ENCODE results near the gene IQSEC1. TPM values are rescaled to one million over a fixed set of nuclear protein-coding genes. Genes with fewer than 3 reads are reported as not detected.
A peak's percentile ranks its signal among the peaks of the same experiment; 100 is the strongest.

Gene IQSEC1
- total RNA-seq, 1 experiment from 2014 or later = 4.9 TPM

DNA sequence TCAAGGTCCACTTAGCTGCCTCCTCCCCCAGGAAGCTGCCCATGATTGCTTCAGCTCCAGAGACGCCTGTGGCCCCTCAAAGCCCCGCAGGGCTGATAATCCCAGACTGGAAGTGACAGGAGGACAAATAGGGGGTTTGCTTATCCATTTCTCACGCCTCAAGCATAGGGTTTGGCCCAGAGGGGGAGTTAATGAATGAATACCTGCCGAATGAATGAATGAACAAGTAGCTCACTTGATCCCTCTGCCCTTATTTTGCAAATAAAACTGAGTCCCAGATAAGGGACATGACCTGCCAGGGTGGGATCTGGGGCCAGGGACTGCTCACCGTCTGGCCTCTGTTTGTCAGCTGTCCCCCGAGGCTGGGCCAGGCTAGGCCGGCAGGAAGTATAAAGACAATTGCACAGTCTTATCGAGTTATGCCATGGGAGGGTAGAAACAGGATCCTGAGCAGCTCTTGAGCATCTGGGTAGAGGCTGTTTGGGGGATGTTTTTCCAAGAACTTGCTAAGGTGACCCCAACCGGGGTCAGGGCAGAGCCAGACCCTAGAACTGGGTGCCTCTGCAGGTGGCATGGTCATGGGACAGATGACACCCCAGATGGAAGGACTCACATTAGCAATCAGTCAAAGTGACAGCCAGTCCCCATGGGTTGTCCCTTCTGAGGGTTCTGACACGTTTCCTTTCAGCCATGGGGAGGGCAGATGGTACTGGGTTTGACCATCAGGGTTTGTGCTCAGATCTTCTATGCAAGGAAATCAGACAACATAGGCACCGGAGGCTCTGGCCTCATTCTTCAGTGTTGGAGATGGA lies 45.0 kb downstream of the IQSEC1 start:
- no peak for DNase-seq (ENCODE audit: low read depth)

DNA sequence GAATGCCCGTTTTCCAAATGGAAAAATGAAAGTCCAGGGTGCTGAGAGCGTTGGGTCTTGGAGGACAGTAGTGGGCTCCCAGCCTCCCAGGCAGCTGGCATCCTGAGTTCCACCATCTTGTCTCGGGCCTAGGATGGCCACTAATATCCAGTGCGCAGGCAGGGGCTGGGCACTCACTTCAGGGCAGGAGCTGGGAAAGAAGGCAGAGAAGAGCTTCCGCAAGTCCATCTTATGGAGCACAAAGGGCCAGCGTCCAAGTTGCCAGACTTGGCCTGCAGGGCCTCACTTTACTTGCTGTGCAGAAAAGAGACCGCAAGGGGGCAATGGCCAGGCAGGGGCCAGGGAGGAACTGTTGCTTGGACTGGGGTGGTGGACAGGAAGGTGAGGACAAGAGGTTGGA lies 46.1 kb downstream of the IQSEC1 start:
- no peak for DNase-seq (ENCODE audit: low read depth)

DNA sequence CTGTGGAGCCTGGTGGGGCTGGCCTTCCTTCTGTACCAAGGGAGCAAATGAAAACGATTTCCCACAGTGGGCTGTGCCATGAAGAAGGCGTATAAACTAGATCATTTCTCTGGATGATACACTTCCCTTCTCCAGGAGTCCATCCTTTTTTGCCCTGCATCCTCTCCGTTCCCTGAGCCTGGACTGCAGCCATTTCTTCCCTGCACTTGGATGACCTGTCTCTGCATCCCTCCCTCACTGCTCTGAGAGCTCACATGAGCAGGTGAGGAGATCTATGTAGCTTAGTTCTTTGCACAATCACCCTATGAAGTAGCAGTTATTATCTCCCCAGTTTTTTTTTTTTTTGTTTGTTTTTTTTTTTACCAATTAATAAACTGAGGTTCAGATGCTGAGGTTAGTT lies 46.7 kb downstream of the IQSEC1 start:
- no peak for DNase-seq (ENCODE audit: low read depth)

DNA sequence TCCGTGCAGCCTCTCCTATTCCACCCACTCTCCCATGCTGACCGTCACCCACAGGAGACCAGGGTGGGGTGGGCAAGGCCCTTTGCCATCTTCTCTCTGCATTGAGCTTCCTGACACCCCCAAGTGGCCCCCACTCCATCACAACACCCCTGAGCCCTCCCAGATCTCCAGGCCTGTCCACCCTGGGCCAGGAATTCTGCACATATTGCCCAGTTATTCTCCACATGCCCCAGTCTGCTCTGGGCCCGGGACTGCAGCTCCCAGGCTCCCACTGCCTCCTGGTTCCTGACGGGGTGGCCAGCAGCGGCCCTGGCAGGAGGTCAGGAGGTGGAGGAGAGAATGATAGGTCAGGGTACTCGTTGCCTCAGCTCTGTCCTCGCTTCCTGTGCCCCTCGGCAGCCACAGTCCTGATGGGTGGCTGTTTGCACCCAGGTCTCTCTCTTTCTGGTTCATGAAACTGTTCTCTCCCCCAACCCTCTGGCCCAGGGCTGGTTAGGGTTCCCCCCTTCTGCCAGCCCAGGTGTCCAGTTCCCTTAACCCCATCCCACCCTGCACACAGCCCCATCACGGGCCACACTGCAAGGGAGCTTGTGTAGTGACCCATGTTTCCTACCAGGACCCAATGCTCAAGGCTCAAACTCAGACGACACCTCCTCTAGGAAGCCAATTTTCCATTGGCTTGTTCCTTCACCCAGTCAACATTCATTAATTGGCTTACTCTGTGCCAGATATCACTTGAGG lies 47.3 kb downstream of the IQSEC1 start:
- DNase-seq (ENCODE audit: low read depth) = no peak

DNA sequence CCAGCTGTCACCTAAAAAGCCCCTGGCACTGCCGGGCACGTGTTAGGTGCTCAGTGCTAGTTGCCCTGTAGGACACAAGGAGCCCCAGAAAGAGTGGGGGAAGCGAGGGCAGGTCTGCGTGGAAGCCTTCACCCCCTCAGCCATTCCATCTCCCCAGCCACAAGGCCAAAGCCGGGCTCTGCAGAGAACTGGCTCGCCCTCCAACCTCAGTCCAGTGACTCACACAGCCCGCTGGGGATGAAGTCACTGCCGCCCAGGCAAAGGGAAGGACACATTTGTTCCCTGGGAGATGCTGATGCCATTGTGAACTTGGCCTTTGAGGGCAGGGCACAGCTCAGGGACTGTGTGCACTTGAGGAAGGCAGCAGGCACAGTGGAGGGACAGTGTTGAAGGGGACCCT lies 48.1 kb downstream of the IQSEC1 start:
- peak; percentile 83 for DNase-seq (ENCODE audit: low read depth)

DNA sequence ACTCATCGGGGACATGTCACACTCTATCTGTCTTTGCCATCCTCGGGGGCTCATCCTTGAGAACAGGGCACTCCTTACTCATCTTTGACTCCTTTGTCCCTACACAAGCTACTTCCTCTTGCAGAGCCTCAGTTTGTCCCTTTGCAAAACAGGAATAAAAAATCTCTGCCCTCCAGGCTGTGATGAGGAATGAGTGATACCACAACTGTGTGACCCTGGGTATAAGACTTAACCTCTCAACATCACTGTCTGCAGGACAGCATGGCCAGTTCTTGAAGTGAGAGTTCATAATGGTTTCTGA lies 48.5 kb downstream of the IQSEC1 start:
- DNase-seq (ENCODE audit: low read depth) = no peak

DNA sequence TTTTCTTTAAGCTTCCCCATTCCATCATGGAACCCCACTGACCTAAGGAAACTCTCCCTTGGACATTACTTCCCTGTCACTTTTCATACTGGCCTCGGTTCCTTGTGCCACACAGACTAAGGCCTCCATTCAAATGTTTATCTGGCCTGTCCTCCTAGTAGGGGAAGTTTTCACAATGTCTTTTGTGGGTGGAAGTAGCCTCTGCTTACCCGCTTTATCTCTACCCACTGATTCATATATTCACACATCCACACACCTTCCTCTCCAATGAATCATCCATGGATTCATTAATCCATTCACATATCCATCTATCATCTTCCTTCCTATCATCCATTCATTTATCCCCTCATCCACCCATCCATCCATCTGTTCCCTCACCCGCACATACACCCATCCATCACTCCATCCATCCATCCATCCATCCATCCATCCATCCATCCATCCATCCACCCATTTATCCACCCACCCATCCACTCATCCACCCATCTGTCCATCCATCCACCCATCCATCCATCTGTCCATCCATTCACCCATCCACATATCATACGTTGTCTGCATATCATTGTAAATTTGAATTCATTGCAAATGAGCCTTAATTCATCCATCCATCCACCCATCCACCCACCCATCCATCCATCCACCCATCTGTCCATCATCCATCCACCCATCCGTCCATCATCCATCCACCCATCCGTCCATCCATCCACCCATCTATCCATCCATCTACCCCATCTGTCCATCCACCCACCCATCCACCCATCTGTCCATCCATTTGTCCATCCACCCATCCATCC lies 49.1 kb downstream of the IQSEC1 start:
- no peak for DNase-seq (ENCODE audit: low read depth)

DNA sequence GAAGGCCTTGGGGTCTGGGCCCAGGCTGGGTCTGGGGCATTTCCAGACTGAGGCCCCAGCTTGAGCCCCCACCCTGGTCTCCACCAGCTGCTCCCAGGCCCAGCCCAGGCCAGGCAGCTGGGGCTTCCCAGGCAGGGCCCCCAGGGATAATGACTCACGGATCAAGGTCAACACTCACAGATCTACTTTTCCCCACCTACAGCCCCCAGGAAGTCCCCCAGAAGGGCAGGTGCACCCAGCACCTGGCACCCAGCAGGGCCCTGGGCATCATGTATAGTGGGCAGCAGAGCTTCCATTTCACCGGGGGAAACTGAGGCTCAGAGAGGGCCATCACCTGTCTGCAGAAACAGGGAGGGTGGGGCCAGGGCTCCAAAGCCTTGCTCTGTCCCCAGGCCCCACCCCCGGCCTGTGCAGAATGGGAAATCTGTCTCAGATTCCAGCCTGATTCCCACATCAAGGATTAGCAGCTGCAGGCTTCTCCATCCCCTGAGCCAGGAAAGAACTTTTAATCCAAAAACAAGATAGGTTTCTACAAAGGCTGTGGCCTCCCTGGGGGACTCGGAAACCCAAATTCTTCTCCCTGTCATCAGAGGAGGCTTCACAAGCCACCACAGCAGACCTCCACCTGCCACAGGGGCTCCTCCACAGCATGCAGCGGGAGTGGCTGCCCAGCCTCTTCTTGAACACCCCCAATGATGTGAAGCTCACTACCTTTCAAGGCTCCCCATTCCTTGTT lies 49.8 kb downstream of the IQSEC1 start:
- DNase-seq (ENCODE audit: low read depth) = peak; percentile 70

DNA sequence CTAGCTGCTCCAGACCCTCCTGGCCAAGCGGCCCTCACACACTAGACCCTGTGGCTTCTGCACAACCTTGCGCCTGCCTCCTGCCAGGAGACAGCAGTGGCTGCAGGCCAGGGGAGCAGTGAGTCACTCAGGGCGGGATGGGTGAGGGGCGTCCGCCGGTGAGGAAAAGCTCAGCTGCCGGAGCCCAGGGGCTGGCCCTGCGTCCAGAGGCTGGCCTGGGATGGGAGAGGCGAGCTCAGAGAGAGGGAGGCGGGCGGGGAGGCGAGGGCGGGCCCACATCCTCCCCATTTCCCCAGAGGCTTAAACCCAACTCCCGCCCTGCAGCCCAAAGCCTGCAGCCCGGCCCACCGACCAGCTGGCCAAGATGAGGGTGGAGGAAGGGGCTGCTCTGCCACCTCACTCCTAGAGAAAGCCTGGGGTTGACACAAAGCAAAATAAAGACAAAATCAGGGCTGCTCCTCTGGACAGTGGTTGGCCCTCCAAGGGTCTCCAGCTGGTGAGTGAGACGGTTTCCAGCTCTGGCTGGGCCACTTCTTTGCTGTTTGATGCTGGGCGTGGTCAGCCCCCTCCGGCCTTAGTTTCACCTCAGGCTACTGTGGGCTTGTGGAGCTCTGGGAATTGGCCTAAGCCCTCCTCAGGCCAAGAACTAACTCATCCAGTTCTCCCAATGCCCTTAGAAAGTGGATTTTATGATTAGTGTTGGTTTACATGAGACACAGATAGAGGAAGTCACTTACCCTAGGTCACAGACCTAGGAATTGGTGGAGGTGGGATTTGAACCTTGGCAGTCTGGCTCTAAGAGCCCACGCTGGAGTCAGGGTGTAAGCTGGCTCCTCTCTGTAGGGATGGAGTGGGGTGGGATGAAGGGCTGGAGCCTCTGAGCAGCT lies 50.6 kb downstream of the IQSEC1 start:
- peak; percentile 93 for DNase-seq (ENCODE audit: low read depth)

DNA sequence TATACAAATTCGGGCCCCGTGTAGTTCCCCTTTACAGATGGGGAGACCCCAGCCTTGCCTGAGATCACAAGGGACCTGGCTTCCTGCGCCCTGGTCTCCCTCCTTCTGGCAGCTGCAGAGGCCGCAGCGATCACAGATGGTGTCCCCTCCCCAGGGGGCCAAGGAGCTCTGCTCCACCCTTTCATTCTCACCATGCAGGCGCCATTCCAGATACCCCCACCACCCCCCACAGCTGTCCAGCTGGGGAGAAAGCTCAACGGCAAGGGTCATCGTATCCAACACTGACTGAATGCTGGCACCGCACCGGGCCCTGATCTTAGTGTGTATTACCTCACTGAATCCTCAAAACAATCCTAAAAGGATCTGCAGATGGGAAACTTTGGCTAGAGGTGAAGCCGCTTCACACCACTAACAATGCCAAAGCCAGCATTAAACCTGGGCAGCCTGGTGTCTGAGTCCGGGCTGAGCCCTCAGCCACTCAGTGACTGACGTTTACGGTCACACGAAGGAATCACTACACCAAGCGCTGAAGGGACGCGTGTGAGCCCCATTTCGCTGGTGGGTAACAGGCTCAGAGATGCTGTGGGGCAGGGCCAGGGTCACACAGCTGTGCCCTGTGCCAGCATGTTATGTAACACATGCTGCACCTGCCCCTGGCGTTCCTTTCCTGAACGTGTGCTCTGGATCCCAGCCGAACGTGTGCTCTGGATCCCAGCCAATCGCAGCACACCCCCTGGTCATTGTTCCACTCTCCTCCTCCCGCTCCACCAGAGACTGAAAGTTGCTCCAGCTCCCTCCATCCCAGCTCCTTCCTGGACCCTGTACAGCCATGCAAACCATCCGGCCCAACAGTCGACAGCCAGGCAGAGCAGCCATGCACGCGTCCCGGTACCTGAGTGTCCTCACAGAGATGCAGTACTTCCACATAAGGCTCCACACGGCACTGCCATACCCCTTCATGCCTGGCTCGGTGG lies 51.8 kb downstream of the IQSEC1 start:
- no peak for DNase-seq (ENCODE audit: low read depth)

DNA sequence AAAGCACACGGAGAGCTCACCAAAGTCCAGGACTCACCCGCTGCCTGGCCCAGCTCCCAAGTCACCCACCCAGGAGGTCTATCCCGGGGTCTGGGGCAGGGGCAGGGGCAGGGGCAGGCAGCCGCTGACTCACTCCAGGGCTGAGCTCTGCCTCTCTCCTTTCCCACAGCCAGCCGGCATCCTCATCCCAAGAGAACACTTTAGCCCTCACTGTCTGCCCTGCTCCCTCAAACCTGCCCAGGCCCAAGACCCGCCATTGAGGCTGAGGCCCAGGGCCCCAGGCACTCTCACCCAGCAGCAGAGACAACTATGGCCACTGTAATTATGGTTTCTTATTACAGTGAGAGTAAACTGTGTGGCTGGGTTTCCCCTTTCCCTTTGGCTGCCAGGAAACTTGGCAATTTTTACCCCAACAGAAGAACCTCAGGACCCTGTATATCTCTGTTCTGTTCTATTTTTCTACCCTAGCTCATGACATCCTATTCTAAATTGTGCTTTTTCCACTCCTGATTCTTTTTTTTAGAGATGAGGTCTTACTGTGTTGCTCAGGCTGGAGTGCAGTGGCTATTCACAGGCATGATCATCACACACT lies 53.0 kb downstream of the IQSEC1 start:
- peak; percentile 51 for DNase-seq (ENCODE audit: low read depth)

DNA sequence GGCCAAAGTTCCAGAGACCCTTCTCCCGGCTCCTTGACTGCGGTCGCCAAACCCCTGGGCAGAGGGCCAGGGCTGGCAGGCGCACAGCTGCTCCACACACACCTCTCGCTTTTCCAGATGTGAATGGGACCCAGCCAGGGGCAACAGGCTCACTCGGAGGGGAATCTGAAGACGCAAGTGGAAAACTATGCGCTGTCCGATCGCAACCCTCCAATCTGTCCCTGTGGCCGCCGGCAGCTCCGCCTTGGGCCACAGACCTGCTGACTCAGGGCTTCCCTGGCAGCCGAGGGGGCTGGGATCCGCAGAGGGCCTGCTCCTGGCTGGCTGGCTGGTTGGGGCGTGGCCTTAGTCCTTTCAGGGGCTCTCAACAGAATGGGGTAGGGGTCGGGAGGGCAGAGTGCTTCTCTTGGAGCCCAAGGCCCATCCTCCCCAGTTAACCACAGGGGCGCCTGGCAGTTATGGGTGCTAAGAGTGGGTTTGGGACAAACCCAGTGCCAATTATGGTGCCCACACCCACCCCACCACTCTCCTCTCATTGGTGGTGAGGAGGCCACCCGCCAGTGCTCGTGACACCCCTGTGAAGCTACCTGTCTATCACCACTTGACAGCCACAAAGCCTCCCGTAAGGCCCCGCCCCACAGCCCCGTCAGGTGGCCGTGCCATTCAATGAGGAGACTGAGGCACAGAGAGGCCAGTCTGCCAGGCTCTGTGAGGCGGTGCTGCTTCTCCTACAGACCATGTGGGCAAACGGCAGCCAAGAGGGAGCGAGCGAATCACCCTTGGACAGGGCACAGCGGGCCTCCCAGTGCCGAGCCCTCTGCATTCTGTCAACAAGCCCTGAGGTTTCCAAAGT lies 53.8 kb downstream of the IQSEC1 start:
- DNase-seq (ENCODE audit: low read depth) = peak; percentile 86

DNA sequence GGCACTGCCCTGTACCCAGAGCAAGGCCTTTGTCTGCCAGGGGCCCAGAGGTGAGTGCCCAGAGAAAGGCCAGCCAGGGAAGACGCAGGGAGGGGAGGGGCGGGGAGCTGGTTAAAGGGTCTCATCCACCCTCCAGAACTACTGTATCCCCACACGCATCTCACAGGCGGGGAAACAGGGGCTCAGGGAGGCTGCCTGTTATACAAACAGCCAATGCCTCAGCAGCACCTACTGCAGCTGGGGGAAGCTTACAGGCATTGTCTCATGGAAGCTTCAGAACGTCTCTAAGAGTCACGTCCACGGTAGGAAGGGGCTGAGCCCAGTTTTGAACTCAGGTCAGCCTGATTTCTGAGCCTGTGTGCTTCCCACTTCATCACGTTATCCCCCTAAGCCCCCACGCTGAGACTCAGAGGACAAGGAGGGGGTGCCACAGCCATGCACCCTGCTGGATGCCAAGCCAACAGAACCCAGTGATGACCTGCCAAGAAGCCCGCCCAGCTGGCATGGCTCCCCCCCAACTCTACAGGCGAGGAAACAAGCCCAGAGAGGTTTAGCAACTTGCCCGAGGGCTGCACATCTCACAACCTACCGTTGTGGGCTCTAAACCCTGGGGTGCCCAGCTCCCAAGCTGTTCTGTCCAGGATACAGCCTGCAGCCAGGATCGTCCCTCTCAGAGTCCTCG lies 54.5 kb downstream of the IQSEC1 start:
- no peak for DNase-seq (ENCODE audit: low read depth)

DNA sequence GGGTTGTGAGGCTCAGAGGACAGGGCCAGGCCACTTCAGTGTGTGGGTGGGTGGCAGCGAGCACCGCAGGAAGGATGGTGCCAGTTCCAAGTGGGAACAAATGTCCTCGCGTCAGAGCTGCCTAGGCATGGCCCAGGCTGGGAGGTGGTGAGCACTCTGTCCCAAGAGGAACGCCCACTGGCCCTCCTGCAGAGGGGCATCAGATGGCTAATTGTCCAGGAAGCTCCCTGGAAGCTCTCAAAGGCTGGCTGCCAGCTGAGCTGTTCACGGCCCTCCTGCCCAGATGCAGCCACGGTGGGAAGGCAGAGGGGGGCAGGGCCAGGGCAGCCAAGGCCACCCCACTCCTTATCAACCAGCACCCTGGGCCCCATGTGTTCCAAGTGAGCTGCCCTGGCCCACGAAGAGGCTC lies 55.2 kb downstream of the IQSEC1 start:
- DNase-seq (ENCODE audit: low read depth) = peak; percentile 76

DNA sequence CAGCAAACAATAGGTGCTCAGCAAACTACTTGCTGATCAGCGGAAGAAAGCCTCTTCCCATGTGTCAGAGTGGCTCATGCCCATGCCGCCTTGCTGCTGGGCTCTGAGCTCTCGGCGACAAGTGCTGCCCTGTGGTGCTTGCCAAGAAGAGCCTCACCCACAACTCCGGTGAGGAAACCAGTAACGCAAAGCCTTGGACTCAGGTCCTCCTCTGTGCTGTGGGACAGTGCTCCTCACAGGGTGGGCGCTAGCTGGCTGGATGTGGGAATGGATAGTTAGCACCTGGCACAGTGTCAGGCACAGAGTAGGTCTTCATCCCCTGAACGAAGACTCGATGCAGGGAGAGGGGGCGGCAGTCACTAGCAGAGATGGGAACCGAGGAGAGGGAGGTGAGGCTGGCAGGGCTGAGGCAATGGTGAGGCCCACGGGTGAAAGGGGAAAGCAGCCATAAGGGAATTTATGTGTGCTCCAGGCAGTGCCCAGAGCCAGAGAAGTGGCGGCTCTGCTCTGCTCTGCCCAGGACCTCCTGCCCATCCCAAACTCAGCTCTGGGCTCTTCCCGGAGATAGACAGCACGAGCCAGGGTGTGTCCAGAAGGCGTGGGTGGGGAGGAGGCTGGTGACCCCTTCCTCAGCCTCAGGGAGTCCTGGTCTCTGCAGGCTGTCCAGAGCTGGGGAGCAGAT lies 55.7 kb downstream of the IQSEC1 start:
- no peak for DNase-seq (ENCODE audit: low read depth)

DNA sequence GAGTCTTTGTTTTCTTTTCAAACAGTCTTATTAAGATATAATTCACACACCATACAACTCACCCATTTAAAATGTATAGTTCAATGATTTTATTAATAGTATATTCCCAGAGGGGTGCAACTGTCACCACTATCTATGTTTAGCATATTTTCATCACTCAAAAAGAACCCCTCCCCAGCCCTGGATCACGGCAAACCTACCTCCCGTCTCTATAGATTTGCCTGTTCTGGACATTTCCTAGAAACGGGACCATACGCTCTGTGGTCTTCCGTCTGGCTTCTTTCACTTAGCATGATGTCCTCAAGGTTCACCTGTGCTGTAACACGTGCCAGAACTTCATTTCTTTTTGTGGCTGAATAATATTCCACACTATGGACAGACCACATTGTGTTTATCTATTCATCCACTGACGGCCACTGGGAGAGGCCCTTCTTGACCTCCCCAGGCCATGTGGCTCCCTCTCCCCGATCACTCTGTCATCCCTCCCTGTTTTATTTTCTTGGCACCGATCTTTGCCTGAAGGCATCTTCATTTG lies 56.4 kb downstream of the IQSEC1 start:
- no peak for DNase-seq (ENCODE audit: low read depth)

Data from Daoy (cell line).